SK-N-MC (cell line): Measurements from ENCODE around the gene SPATA2.

Experiments used
- EZH2 ChIP-seq: fragments of 200-600 bp; sonication (generic); IDR thresholded peaks from one replicate; pipeline ENCODE4 v1.6.1; 2017; ENCODE audit warnings: antibody characterized with exemption
- FOXP2 ChIP-seq: optimal IDR thresholded peaks from 2 replicates; pipeline ENCODE3; 2011; ENCODE audit warnings: mild to moderate bottlenecking, moderate library complexity; ENCODE audit not compliant: insufficient read depth; ENCODE audit errors: extremely low read length, control extremely low read depth
- POLR2AphosphoS5 ChIP-seq: IDR thresholded peaks from 2 replicates; pipeline ENCODE4 v1.6.1; 2012; ENCODE audit warnings: mild to moderate bottlenecking, low read depth, low read length, borderline replicate concordance

DNA sequence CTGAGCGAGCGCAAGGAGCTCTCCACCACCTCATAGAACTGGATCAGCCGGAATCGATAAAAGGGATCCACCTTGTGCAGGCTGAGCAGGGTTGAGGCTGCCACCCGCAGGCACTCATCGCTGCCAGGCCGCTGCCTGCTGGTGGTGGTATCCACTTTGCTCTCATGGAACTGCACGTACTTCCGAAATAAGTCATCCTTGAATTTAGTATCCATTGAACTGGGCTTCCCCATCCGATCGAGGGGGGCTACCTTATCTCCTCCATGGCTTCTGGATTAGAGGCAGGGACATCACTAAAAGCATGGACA, 7.1 kb downstream of the SPATA2 start:
- TF ChIP-seq EZH2 (no peak), POLR2AphosphoS5 (no peak), FOXP2 (no peak)
